Peyer's patch (tissue), 4 donors: Measurements from ENCODE around the gene ZNF148.

Experiments
- CTCF ChIP-seq, 6 experiments: fragments of 450-650 bp in 4 of 6; fragments of 200-600 bp in 2 of 6; sonication (generic) in 1 of 6; IDR thresholded peaks; one replicate each; pipeline ENCODE4 v1.5.1; 2017 to 2019; ENCODE audit warnings: antibody characterized with exemption in 6 of 6, mild to moderate bottlenecking in 3 of 6, moderate library complexity in 1 of 6
- POLR2A ChIP-seq, 2 donors: fragments of 450-650 bp; IDR thresholded peaks; one replicate each; pipeline ENCODE4 v1.5.1; 2017; ENCODE audit warnings: antibody characterized with exemption in 2 of 2, mild to moderate bottlenecking in 2 of 2, moderate library complexity in 2 of 2

GRCh38 chr3:125317761-125318160 is 57.4 kb downstream of the ZNF148 start:
- TF ChIP-seq CTCF (IDR thresholded peaks at IDR 0.05) (no peak), POLR2A (IDR thresholded peaks at IDR 0.05) (no peak)
